Neural progenitor cell (in vitro differentiated cells): ENCODE results near the gene BFSP2. TPM values are rescaled to one million over a fixed set of nuclear protein-coding genes. Genes with fewer than 3 reads are reported as not detected.

Experiments used
- DNase-seq: peaks from one replicate; pipeline ENCODE4 v3.0.0-alpha.2; 2016; ENCODE audit warnings: low spot score
- H2AFZ ChIP-seq: fragments of 200-600 bp; sonication (generic); replicated peaks from 2 replicates; pipeline ENCODE4 v1.6.1; 2016; ENCODE audit warnings: antibody characterized with exemption
- H3F3A ChIP-seq: fragments of 200-600 bp; sonication (generic); 2 replicates; pipeline ENCODE4 v1.6.1; 2016; ENCODE audit warnings: antibody characterized with exemption, low read depth
- H3K27ac ChIP-seq: fragments of 200-600 bp; sonication (generic); 2 replicates; pipeline ENCODE4 v1.5.1; 2016; ENCODE audit warnings: mild to moderate bottlenecking
- H3K27me3 ChIP-seq: fragments of 200-600 bp; sonication (generic); 2 replicates; pipeline ENCODE4 v1.6.1; 2016; ENCODE audit warnings: mild to moderate bottlenecking, moderate library complexity
- H3K36me3 ChIP-seq: fragments of 200-600 bp; sonication (generic); 2 replicates; pipeline ENCODE4 v1.5.1; 2016
- H3K4me1 ChIP-seq: fragments of 200-600 bp; sonication (generic); 2 replicates; pipeline ENCODE4 v1.6.1; 2016; ENCODE audit warnings: mixed run types
- H3K4me2 ChIP-seq: fragments of 200-600 bp; sonication (generic); 2 replicates; pipeline ENCODE4 v1.6.1; 2016
- H3K4me3 ChIP-seq: fragments of 200-600 bp; sonication (generic); 2 replicates; pipeline ENCODE4 v1.5.1; 2016
- H3K79me2 ChIP-seq: fragments of 200-600 bp; sonication (generic); 2 replicates; pipeline ENCODE4 v1.6.1; 2016; ENCODE audit warnings: low read depth
- H3K9ac ChIP-seq: fragments of 200-600 bp; sonication (generic); 2 replicates; pipeline ENCODE4 v1.6.1; 2016
- H3K9me3 ChIP-seq: fragments of 200-600 bp; sonication (generic); 2 replicates; pipeline ENCODE4 v1.5.1; 2016; ENCODE audit warnings: low read depth
- H4K20me1 ChIP-seq: fragments of 200-600 bp; sonication (generic); 2 replicates; pipeline ENCODE4 v1.6.1; 2016; ENCODE audit warnings: low read depth
- H3K27ac Mint-ChIP-seq: 3 replicates; pipeline ENCODE4 v1.8.0; 2021; ENCODE audit warnings: mixed read lengths
- H3K27me3 Mint-ChIP-seq: 2 replicates; pipeline ENCODE4 v1.8.0; 2022; ENCODE audit warnings: low read depth, mild to moderate bottlenecking, inconsistent platforms, moderate library complexity, mixed read lengths; ENCODE audit not compliant: insufficient read depth
- H3K36me3 Mint-ChIP-seq: 3 replicates; pipeline ENCODE4 v1.8.0; 2021; ENCODE audit warnings: mixed read lengths
- H3K4me1 Mint-ChIP-seq: 3 replicates; pipeline ENCODE4 v1.8.0; 2021; ENCODE audit warnings: mixed read lengths
- H3K4me3 Mint-ChIP-seq: 3 replicates; pipeline ENCODE4 v1.8.0; 2021; ENCODE audit warnings: mild to moderate bottlenecking, moderate library complexity, mixed read lengths
- H3K9me3 Mint-ChIP-seq: 3 replicates; pipeline ENCODE4 v1.8.0; 2020; ENCODE audit warnings: mixed read lengths
- CTCF ChIP-seq: fragments of 200-600 bp; sonication (generic); IDR thresholded peaks from 2 replicates; pipeline ENCODE4 v1.5.1; 2017; ENCODE audit warnings: antibody characterized with exemption, mild to moderate bottlenecking
- EZH2 ChIP-seq: fragments of 200-600 bp; sonication (generic); IDR thresholded peaks from 2 replicates; pipeline ENCODE4 v1.6.1; 2017; ENCODE audit warnings: antibody characterized with exemption, mild to moderate bottlenecking, moderate library complexity
- EZH2phosphoT487 ChIP-seq: fragments of 200-600 bp; sonication (generic); IDR thresholded peaks from 2 replicates; pipeline ENCODE4 v1.6.1; 2017; ENCODE audit warnings: antibody characterized with exemption
- total RNA-seq: library from RNA; depleted of rRNA; stranded (reverse); fragments of >200 nt; gene quantifications from 2 replicates; pipeline ENCODE4 v1.2.3, GENCODE V29; 2015; ENCODE audit warnings: low replicate concordance

The BFSP2 gene
- total RNA-seq, 1 donor from 2014 or later, result not detected

GRCh38 chr3:133388696-133389395 lies 11.0 kb upstream of the BFSP2 start:
- H3K9ac ChIP-seq, result no peak overlapping the region
- no peak overlapping the region for H3K27ac Mint-ChIP-seq

GRCh38 chr3:133390715-133391114 lies 9.1 kb upstream of the BFSP2 start:
- H3K4me1 ChIP-seq, result peaks cover 7% of the 10 kb centered on the region
- no peak overlapping the region for H3K4me2 ChIP-seq
- H3K36me3 ChIP-seq, result no peaks in the 10 kb centered on the region
- Mint-ChIP-seq H3K36me3 (peaks cover 5% of the 10 kb centered on the region), H3K4me1 (peaks cover 12% of the 10 kb centered on the region), H3K4me3 (no peak overlapping the region), H3K9me3 (no peaks in the 10 kb centered on the region), H3K27me3 (peaks cover 8% of the 10 kb centered on the region), H3K27ac (no peak overlapping the region)
- no peak overlapping the region for H2AFZ ChIP-seq
- no peak overlapping the region for H3K9ac ChIP-seq
- no peak for DNase-seq
- H3K27ac ChIP-seq, result no peak overlapping the region
- no peaks in the 10 kb centered on the region for H3F3A ChIP-seq
- H3K9me3 ChIP-seq, result no peaks in the 10 kb centered on the region
- no peak overlapping the region for H3K4me3 ChIP-seq
- TF ChIP-seq EZH2 (no peak), EZH2phosphoT487 (no peak), CTCF (no peak)
- no peaks in the 10 kb centered on the region for H4K20me1 ChIP-seq
- H3K79me2 ChIP-seq, result no peaks in the 10 kb centered on the region
- no peaks in the 10 kb centered on the region for H3K27me3 ChIP-seq

More at GRCh38 chr3:133388696-133389395, 11.0 kb upstream of the BFSP2 start:
- peaks cover 15% of the 10 kb centered on the region for H3K4me1 ChIP-seq
- H3K79me2 ChIP-seq, result no peaks in the 10 kb centered on the region
- no peak overlapping the region for H2AFZ ChIP-seq
- Mint-ChIP-seq H3K4me3 (no peak overlapping the region), H3K4me1 (peaks cover 15% of the 10 kb centered on the region), H3K9me3 (no peaks in the 10 kb centered on the region), H3K27me3 (peaks cover 9% of the 10 kb centered on the region), H3K36me3 (peaks cover 5% of the 10 kb centered on the region)
- no peak overlapping the region for H3K4me3 ChIP-seq
- H3K27ac ChIP-seq, result no peak overlapping the region
- H3K27me3 ChIP-seq, result no peaks in the 10 kb centered on the region
- no peaks in the 10 kb centered on the region for H3K36me3 ChIP-seq
- no peaks in the 10 kb centered on the region for H3K9me3 ChIP-seq
- H4K20me1 ChIP-seq, result no peaks in the 10 kb centered on the region
- TF ChIP-seq EZH2phosphoT487 (no peak), CTCF (no peak), EZH2 (no peak)
- DNase-seq, result no peak
- H3K4me2 ChIP-seq, result no peak overlapping the region
- H3F3A ChIP-seq, result no peaks in the 10 kb centered on the region

- Mint-ChIP-seq H3K36me3 (peaks cover 6% of the 10 kb centered on the region), H3K9me3 (no peaks in the 10 kb centered on the region), H3K4me1 (peaks cover 8% of the 10 kb centered on the region), H3K4me3 (no peak overlapping the region), H3K27me3 (peaks cover 4% of the 10 kb centered on the region), H3K27ac (no peak overlapping the region)
- peaks cover 7% of the 10 kb centered on the region for H3K4me1 ChIP-seq
- no peak overlapping the region for H3K27ac ChIP-seq
- no peaks in the 10 kb centered on the region for H3K9me3 ChIP-seq
- no peak overlapping the region for H3K4me3 ChIP-seq
- H4K20me1 ChIP-seq, result no peaks in the 10 kb centered on the region
- no peaks in the 10 kb centered on the region for H3K36me3 ChIP-seq
- TF ChIP-seq EZH2phosphoT487 (no peak), EZH2 (no peak), CTCF (no peak)
- H3K27me3 ChIP-seq, result no peaks in the 10 kb centered on the region
- no peak overlapping the region for H3K4me2 ChIP-seq
- H3K9ac ChIP-seq, result no peak overlapping the region
- no peaks in the 10 kb centered on the region for H3F3A ChIP-seq
- DNase-seq, result no peak
- no peak overlapping the region for H2AFZ ChIP-seq
- H3K79me2 ChIP-seq, result no peaks in the 10 kb centered on the region
Observed at GRCh38 chr3:133393204-133393603, 6.7 kb upstream of the BFSP2 start.
